ENCODE measurements around the gene SUDS3.

Gene SUDS3

DNA sequence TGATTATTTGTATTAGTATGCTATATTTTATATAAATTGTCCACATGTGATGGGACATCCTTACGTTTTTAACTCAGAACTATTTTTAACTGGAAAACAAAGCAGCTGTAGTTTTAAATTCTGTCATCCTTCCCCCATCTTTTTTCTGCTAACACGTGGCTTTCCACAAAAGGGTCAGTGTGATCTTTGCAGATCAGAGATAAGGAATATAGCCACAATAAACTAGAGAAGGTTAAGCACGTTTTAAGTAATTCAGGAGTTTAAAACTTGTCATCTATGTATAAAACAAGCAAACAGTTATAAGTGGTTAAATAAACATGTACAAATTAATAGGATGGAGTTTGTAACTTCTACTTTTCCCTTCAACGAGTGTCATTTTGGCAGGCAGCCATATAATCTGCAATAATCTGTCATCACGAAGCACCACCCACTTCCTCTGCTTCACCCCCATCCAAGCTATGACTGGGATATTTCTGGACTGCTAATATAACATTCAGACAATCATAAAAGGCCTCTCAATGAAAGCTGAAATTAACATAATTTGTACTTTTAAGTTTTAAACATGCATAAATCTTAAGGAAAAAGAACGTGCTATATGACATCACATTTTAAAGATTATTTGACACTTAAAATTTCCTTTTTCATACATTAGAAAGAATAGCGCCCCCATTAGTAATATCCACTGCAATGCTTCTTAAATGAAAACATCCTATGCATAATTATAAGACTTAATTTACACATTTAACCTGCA lies 18.9 kb upstream of the SUDS3 start:
- DNase-seq: no peak

DNA sequence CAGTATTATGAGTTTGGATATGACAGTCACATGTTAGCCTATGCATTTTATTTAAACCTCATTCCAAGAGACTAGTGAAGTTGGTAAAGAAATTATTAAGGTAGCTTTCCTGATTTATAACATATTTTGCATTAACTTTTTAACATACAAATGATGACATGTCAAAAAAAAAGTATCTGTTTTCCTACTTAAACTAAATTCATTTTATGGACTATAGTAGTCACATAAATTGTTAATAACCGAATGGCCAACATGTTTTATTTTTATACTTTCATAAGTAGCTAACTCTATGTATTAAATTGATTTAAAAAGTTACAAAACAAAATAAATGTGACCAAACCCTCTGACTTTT lies 18.4 kb upstream of the SUDS3 start:
- DNase-seq: no peak

GRCh38 chr12:118358612-118359540 lies 17.5 kb upstream of the SUDS3 start:
- DNase-seq: no peak

DNA sequence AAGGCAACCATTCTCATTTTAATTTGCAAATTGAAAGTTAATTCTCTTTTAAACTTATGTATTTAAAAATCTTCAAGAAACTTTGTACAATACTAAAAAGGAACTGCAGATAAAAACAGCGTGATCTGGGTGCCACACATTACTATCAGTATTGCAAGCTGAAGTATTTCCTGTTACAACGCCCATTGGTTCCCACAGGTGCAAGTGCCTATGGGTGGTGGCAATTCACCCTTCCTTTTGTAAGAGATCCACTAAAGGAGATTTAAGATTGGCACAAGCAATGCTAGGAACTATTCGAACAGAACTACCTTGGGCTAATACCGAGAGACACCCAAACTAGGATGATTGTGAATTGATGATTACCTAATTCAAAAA lies 16.8 kb upstream of the SUDS3 start:
- DNase-seq: no peak

GRCh38 chr12:118361092-118361404 lies 15.3 kb upstream of the SUDS3 start:
- no peak for DNase-seq

- no peak for DNase-seq
These were observed 14.5 kb upstream of the SUDS3 start for GRCh38 chr12:118361889-118362288.

GRCh38 chr12:118368821-118369220 lies 7.5 kb upstream of the SUDS3 start:
- no peak for DNase-seq

DNA sequence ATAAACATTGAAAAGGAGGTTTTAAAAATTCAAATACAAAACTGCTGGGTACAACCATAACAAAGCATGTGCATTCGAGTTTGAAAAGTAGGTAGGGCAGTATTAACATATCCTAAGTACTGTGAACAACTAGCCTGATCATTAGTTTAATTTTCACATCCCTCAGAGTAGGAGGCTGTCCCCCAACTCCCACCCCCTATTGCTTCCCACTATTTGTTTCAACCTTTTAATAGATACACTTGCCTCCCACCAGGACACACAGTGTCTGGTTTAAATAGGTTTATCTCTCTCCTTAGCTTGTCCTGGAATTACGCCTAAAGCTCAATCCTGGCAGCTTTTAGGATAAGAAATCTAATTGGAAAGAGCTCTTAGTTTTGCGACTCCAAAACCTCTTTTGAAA lies 5.8 kb upstream of the SUDS3 start:
- DNase-seq: no peak

- DNase-seq: peak; percentile 29
These were observed 4.8 kb upstream of the SUDS3 start for GRCh38 chr12:118371321-118372282.

GRCh38 chr12:118372541-118373495 lies 3.5 kb upstream of the SUDS3 start, which contains the start of gene TAOK3:
Gene TAOK3 (minus strand): TSS chr12:118372907. CDS start chr12:118255567, 117,340 bp downstream.
- DNase-seq: peak; percentile 93

DNA sequence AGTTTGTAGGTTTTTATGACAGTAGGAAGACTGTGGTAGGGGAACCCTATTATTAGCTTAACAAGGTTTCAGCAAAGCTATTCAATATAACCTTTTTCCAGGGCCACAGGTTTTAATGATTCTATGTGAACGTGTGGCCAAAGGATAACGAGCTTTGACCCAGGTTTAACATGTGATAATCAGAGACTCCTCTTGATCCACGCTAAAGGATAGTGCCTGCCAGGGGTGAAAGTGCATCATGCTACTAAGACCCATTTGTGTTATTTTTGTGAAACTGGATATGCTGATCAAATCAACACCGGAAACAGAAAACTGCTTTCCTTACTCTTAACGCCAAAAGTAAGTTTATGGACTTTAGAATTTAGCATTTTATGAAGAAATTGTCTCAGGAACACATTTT lies 2.7 kb upstream of the SUDS3 start:
- DNase-seq: no peak

DNA sequence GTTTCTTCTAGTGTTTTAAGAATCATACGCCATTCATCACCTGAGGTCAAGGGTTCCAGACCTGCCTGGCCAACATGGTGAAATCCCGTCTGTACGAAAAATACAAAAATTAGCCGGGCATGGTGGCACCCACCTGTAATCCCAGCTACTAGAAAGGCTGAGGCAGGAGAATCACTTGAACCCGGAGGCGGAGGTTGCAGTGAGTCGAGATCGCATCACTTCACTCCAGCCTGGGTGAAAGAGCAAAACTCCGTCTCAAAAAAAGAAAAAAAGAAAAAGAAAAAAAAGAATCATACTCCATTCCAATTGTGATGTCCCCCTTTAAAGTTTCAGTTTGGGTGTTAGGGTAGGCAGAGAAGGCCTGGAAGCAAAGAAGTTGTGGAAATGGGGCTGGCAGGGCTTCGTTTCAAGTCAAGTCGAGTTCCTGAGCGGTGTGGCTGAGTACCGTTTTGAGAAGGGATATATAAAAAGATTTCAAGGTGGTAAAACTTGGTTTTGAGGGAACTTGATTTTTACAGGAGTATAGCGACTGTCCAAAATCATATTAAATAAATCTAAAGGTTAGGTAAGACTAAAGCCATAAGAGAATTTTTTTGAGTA lies 2.1 kb upstream of the SUDS3 start:
- DNase-seq: no peak

- no peak for DNase-seq
These were observed 1.4 kb upstream of the SUDS3 start for GRCh38 chr12:118374909-118375308.

DNA sequence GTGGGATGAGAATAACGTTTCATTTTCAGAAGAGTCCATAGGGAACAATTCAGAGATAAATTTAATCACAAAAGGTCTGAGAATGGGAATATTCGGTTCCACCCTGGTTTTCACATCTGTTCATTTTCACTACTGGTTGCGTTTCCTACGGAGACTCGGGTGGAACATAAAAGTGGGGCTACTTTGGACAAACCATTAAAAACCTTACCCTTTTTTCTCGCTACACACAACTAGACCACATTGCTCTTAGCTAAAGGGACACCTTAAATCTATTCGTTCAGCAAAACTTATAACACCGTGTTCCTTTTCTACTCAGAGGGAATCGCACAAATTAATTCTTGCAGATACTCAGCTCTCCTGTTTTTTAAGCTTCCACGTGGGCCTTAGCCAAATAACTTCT lies 1.0 kb upstream of the SUDS3 start:
- DNase-seq: no peak

DNA sequence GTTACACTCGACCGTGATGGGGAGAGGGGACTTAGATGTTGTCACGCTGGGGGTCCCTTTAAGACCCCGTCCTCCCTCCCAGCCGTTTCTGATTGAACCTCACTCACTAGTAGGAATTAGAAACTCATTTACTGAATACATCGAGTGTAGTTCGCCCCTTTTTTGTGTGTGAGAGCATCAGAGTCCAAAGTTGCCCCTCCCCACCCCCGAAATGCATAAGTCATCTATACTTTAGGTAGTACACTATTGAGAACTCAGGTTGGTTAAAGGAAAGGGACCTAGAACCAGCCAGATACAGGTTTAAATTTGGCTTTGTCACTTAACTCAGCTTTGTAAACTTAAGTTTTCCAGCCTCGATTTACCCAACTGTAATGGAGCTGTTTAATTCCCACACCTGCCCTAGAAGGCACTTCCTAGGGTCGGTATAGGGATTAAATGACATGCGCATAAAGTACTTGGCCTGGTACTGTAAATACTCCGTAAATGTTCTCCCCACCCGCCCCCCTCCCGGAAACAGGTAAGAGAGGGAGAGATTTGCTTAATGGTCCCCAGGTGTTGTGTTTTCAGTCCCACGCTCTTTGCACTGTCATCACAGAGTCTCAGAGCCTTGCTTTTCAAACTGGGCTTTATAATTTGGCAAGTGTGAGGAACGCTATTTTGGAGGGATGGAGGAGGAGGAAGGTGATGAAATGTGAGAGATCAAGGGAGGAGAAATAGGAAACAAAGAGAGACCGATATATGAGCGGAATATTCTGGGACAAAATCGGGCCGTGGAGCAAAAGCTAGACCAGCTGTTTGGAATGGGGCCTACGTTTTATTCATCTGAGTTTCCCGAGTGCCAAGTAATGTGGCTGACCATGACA lies 897 bp downstream of the SUDS3 start:
- DNase-seq: no peak

DNA sequence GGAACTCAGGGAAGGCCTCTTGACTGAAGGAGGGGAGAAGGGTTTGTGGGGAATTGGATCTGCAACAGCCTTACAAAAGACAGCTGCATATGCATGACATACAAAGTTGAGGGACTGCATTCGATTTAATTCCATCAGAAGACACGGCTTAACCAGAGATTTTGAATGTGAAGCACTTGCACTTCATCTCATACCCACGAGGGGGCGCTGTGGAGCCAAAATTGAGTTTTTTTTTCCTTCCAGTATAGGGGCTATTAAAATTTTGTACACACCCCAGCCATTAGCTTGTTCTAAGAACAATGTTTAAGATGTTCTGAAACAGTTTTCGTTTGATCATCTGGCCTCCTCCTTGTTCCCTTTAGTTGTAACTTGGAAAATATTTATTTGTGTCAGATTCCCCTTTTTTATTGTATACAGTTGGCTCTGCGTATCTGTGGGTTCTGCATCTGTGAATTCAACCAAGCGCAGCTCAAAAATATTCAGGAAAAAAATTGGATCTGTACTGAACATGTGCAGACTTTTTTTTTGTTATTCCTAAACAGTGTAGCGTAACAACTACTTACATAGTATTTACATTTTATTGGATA lies 1.6 kb downstream of the SUDS3 start:
- DNase-seq: peak; percentile 82

GRCh38 chr12:118391424-118391823 lies 15.1 kb downstream of the SUDS3 start:
- no peak for DNase-seq

- DNase-seq: no peak
These were observed 15.5 kb downstream of the SUDS3 start for GRCh38 chr12:118391836-118392235.

DNA sequence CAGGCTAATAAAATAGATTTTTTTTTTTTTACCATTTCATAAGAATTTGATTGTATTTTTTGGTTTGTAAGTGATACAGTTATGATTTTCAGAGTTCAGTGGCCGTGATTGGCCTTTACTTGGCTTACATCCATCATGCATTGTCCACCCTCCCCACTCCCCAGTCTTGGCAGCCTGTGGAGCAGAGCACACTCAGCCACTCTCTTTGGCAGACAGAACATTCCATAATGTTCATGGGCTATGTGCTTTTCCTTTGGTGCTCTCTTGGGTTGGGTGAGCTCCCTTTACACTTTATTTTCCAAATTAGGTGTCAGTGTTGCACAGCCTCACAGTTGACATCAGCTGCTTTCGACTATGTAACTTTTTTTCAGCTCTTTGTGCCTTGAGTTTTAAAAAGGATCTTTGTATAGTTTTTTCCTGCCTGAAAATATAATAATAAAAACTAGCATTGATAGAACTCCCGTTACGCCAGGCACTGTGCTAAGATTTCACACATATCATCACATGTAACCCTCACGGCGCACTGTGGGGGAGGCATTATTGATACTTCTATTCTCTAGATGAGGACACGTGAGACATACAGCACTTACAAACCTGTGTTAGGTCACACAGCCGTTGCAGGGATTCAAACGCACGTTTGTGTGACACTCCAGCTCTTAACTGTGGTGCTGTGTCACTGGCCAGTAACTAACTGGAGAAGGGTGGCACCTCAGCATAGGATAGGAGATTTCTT lies 21.5 kb downstream of the SUDS3 start:
- DNase-seq: no peak

Measured in activated T-cell treated with anti-CD3 and anti-CD28 coated beads, Interleukin-2, amount 50 U/mL, for 1 hour (primary cell).